Upper lobe of left lung (tissue), 6 donors: Measurements from ENCODE around the gene RPL7A. TPM values are rescaled to one million over a fixed set of nuclear protein-coding genes. Genes with fewer than 3 reads are reported as not detected.

ENCODE experiments used
- ATAC-seq, 2 donors: fragments of 200-7000 bp; cut with Tn5 transposase; one replicate each; pipeline ENCODE4 v1.9.1; 2022; ENCODE audit warnings: mild to moderate bottlenecking in 2 of 2, moderate library complexity in 2 of 2; ENCODE audit not compliant: low FRiP score in 2 of 2
- DNase-seq, 2 donors: peaks; one replicate each; pipeline ENCODE4 v3.0.0-alpha.2; 2019 to 2020
- H3K27ac ChIP-seq, 4 donors: fragments of 200-600 bp; sonication (generic); one replicate each; pipeline ENCODE4 v1.5.1; 2016 to 2019
- H3K27me3 ChIP-seq, 4 donors: fragments of 200-600 bp; sonication (generic); one replicate each; pipeline ENCODE4 v1.5.1; 2017 to 2019
- H3K36me3 ChIP-seq, 4 donors: fragments of 200-600 bp; sonication (generic); one replicate each; pipeline ENCODE4 v1.5.1; 2016 to 2019
- H3K4me1 ChIP-seq, 4 donors: fragments of 200-600 bp; sonication (generic); one replicate each; pipeline ENCODE4 v1.5.1; 2018 to 2019
- H3K4me3 ChIP-seq, 4 donors: fragments of 200-600 bp; sonication (generic); one replicate each; pipeline ENCODE4 v1.5.1; 2017 to 2019; ENCODE audit warnings: mild to moderate bottlenecking in 2 of 4, moderate library complexity in 1 of 4
- H3K9me3 ChIP-seq, 4 donors: fragments of 200-600 bp; sonication (generic); one replicate each; pipeline ENCODE4 v1.5.1; 2018 to 2019
- CTCF ChIP-seq, 6 experiments: fragments of 450-650 bp in 4 of 6; fragments of 200-600 bp in 2 of 6; sonication (generic) in 2 of 6; IDR thresholded peaks; one replicate each; pipeline ENCODE4 v1.5.1; 2016 to 2019; ENCODE audit warnings: antibody characterized with exemption in 6 of 6
- EP300 ChIP-seq, 4 donors: sonication (generic); formaldehyde crosslinking; IDR thresholded peaks; one replicate each; pipeline ENCODE4 v1.5.1; 2017; ENCODE audit warnings: antibody characterized with exemption in 4 of 4, control low read depth in 2 of 4
- POLR2A ChIP-seq, 4 donors: fragments of 450-650 bp; IDR thresholded peaks; one replicate each; pipeline ENCODE4 v1.5.1; 2016 to 2017; ENCODE audit warnings: antibody characterized with exemption in 4 of 4, mild to moderate bottlenecking in 2 of 4
- POLR2AphosphoS5 ChIP-seq, 2 donors: sonication (generic); formaldehyde crosslinking; IDR thresholded peaks; one replicate each; pipeline ENCODE4 v1.5.1; 2017; ENCODE audit warnings: antibody characterized with exemption in 2 of 2
- WGBS, 2 donors: methylation state at CpG; one replicate each; pipeline ENCODE4 v1.1.5; 2017 to 2018; 5-methylcytosine and 5-hydroxymethylcytosine counted together
- small RNA-seq, 4 donors: library from RNA; depleted of rRNA; stranded (forward); fragments of <200 nt; gene quantifications; one replicate each; pipeline ENCODE3, GENCODE V24; 2016
- total RNA-seq, 6 donors: library from RNA; depleted of rRNA in 4 of 6; stranded (reverse); fragments of >200 nt in 4 of 6; gene quantifications; one replicate each; pipeline versions ENCODE4 v1.1.0 to v1.2.1, GENCODE V29; 2016 to 2021
- donor health status: DM: no; HTN: no; CAD: no; lungs with moderate emphysema.
- donor health status: DM: no; HTN: yes; CAD: no; lungs with severe emphysema.

Gene RPL7A
- total RNA-seq, 6 donors from 2014 or later = 840 to 1,613 (median 1,352) TPM

DNA sequence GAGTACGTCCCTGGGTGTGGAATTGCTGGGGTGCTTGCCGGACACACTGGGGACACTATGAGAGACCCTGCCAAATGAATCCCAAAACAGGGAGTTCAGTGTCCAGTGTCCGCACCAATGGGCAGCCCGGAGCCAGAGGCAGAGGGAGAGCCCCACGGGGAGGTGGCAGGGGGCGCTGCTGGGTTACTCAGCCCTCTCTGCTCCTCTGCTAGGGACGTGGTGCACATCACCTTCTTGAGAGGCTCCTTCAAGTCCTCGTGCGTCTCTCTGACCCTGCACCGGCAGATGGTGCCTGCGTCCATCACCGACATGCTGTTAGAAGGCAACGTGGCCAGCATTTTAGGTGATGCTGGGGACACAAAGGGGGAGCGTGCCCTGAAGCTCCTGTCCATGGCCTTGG, 48.9 kb downstream of the RPL7A start:
- Histone ChIP-seq H3K27ac (no peak overlapping the region), H3K9me3 (no peaks in the 10 kb centered on the region), H3K4me3 (no peak overlapping the region), H3K27me3 (no peaks in the 10 kb centered on the region), H3K4me1 (no peaks in the 10 kb centered on the region), H3K36me3 (peaks cover 0 to 3% (median 0%) of the 10 kb centered on the region in 4 donors)
- WGBS, 2 donors = 38 to 40% methylated on average over 6 to 14 of the region's 14 CpGs
- ATAC-seq = no peak
- DNase-seq = no peak
- no peak for TF ChIP-seq EP300 (IDR thresholded peaks at IDR 0.05)
- TF ChIP-seq POLR2AphosphoS5 (IDR thresholded peaks at IDR 0.05) = no peak
- no peak for TF ChIP-seq CTCF (IDR thresholded peaks at IDR 0.05)
- no peak for TF ChIP-seq POLR2A (IDR thresholded peaks at IDR 0.05)

DNA sequence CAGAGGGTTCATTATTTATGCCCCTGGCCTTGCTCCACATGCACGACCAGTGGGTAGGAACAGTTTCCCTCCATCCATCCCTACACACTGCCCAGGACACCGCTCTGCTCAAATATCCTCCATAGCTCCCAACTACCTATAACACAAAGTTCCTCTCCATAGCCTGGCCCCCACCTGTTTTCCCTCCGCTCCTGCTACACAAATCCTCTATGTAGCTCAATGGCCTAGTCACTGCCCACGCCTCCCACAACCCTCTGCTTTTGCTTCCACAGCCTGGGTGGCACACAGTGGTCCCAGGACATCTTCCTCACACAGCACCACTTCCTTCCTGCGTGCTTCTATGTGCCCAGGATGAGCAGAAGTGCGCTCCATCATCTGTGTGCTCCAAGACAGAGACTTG, 49.4 kb downstream of the RPL7A start:
- 77 to 81% methylated on average over 6 of the region's 6 CpGs for WGBS, 2 donors
- no peak for TF ChIP-seq CTCF (IDR thresholded peaks at IDR 0.05)
- no peak for TF ChIP-seq EP300 (IDR thresholded peaks at IDR 0.05)
- TF ChIP-seq POLR2A (IDR thresholded peaks at IDR 0.05) = no peak
- TF ChIP-seq POLR2AphosphoS5 (IDR thresholded peaks at IDR 0.05) = no peak
- Histone ChIP-seq H3K4me3 (no peak overlapping the region), H3K27ac (no peak overlapping the region), H3K27me3 (no peaks in the 10 kb centered on the region), H3K4me1 (no peaks in the 10 kb centered on the region), H3K36me3 (peaks cover 0 to 3% (median 0%) of the 10 kb centered on the region in 4 donors), H3K9me3 (no peaks in the 10 kb centered on the region)
- ATAC-seq (no peak), DNase-seq (no peak)

DNA sequence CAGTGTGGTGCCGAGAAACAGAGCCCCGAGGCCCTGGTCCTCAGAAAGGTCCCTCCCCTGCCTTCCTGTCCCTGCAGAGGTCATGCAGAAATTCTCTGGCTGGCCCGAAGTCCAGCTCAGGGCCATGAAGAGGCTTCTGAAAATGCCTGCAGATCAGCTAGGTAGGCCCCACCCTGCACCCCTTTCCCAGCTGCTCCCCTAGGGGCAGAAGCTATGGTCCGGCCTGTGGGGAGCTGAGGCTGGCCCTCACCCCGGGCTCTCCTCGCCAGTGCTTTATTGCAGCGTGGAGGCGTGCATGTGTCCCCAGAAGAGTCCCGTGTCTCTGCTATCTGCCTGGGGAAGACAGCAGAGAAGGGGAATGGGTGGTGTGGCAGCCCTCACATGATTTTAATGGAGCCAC, 49.9 kb downstream of the RPL7A start:
- no peak overlapping the region for H3K27ac ChIP-seq
- TF ChIP-seq POLR2AphosphoS5 (IDR thresholded peaks at IDR 0.05) = no peak
- TF ChIP-seq EP300 (IDR thresholded peaks at IDR 0.05) = no peak
- TF ChIP-seq POLR2A (IDR thresholded peaks at IDR 0.05) = no peak
- TF ChIP-seq CTCF (IDR thresholded peaks at IDR 0.05) = no peak
- 78% methylated on average over 7 to 9 of the region's 9 CpGs for WGBS, 2 donors
- H3K36me3 ChIP-seq = peaks cover 0 to 3% (median 0%) of the 10 kb centered on the region in 4 donors
- DNase-seq = no peak
- H3K4me1 ChIP-seq = no peaks in the 10 kb centered on the region
- no peaks in the 10 kb centered on the region for H3K9me3 ChIP-seq
- ATAC-seq = no peak
- H3K27me3 ChIP-seq = no peaks in the 10 kb centered on the region
- no peak overlapping the region for H3K4me3 ChIP-seq

DNA sequence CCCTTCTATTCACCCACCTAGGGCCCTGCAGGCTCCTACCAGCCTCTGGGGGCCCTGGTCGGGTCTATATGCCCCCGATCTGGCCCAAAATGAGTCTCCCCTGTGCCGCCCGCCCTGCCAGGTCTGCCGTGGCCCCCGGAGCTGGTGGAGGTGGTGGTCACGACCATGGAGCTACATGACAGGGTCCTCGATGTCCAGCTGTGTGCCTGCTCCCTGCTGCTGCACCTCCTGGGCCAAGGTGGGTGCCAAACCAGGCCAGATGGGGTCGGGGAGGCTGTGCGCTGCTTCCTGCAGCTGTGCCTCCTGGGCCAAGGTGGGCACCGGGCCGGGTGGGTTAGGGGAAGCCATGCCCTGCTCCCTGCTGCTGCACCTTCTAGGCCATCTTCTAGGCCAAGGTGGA, 52.3 kb downstream of the RPL7A start:
- no peak for ATAC-seq
- WGBS, 2 donors = 100% methylated on average over 7 of the region's 12 CpGs; no CpG with 5 or more reads in 1 of the 2 donors
- Histone ChIP-seq H3K4me1 (no peaks in the 10 kb centered on the region), H3K4me3 (no peak overlapping the region), H3K27ac (no peak overlapping the region), H3K9me3 (no peaks in the 10 kb centered on the region), H3K27me3 (no peaks in the 10 kb centered on the region), H3K36me3 (peaks cover 0 to 13% (median 6%) of the 10 kb centered on the region in 4 donors)
- no peak for DNase-seq
- TF ChIP-seq POLR2A (IDR thresholded peaks at IDR 0.05) = no peak
- TF ChIP-seq EP300 (IDR thresholded peaks at IDR 0.05) = no peak
- TF ChIP-seq POLR2AphosphoS5 (IDR thresholded peaks at IDR 0.05) = no peak

Small RNA genes within 50 kb of the gene (small RNA-seq; reads per million reads assigned to genes)
- gene RF00019 = 0 reads per million in 4 donors
- 0 reads per million in 4 donors for gene SNORD24
- 0 reads per million in 4 donors for gene SNORD36A
- 0 reads per million in 4 donors for gene SNORD36B
- 0 reads per million in 4 donors for gene SNORD36C

Other genes with a start within 250 kb of the RPL7A start
- gene RALGDS, start 227.0 kb upstream of the RPL7A start, total RNA-seq = 100 to 1,000 TPM in 3 of 6 donors, 10 to 100 TPM in 3; 57.1 to 117 (median 88.9) TPM
- 10 to 100 TPM in 5 of 6 donors, 1 to 10 TPM in 1; 9.1 to 71.2 (median 36.0) TPM for gene GBGT1, start 184.3 kb upstream of the RPL7A start, total RNA-seq
- not detected for gene OBP2B, start 139.0 kb upstream of the RPL7A start, total RNA-seq
- 10 to 100 TPM in 5 of 6 donors, 1 to 10 TPM in 1; 7.6 to 84.9 (median 35.4) TPM for gene ABO, start 73.0 kb upstream of the RPL7A start, total RNA-seq
- 10 to 100 TPM; 16.6 to 30.4 (median 24.7) TPM for gene SURF6, start 12.0 kb upstream of the RPL7A start, total RNA-seq
- 10 to 100 TPM; 28.1 to 41.0 (median 30.5) TPM for gene MED22, start 87 bp upstream of the RPL7A start, total RNA-seq
- 10 to 100 TPM; 25.1 to 64.8 (median 45.5) TPM for gene SURF1, start 8.3 kb downstream of the RPL7A start, total RNA-seq
- gene SURF2, start 8.3 kb downstream of the RPL7A start, total RNA-seq = 10 to 100 TPM; 18.1 to 31.5 (median 21.7) TPM
- gene SURF4, start 27.8 kb downstream of the RPL7A start, total RNA-seq = 100 to 1,000 TPM in 5 of 6 donors, 10 to 100 TPM in 1; 66.0 to 208 (median 137) TPM
- 1 to 10 TPM in 3 of 6 donors, under 1 TPM in 1, not detected in 2; 0.59 to 3.1 (median 1.6) TPM for gene STKLD1, start 28.1 kb downstream of the RPL7A start, total RNA-seq
- 10 to 100 TPM; 14.7 to 34.3 (median 23.1) TPM for gene REXO4, start 69.8 kb downstream of the RPL7A start, total RNA-seq
- 1 to 10 TPM; 1.4 to 9.4 (median 2.5) TPM for gene ADAMTS13, start 74.1 kb downstream of the RPL7A start, total RNA-seq
- 10 to 100 TPM; 31.1 to 52.8 (median 38.5) TPM for gene CACFD1, start 111.8 kb downstream of the RPL7A start, total RNA-seq
- gene SLC2A6, start 130.9 kb downstream of the RPL7A start, total RNA-seq = 10 to 100 TPM in 2 of 6 donors, 1 to 10 TPM in 4; 5.2 to 17.2 (median 7.5) TPM
- not detected for gene MYMK, start 176.7 kb downstream of the RPL7A start, total RNA-seq
- gene ADAMTSL2, start 186.5 kb downstream of the RPL7A start, total RNA-seq = 10 to 100 TPM in 4 of 6 donors, 1 to 10 TPM in 2; 1.4 to 34.8 (median 19.2) TPM